Measurements from ENCODE around the gene MAP3K8.

GRCh38 chr10:30466445-30466844 lies 32.5 kb downstream of the MAP3K8 start:
- no peak for TF ChIP-seq CTCF (IDR thresholded peaks at IDR 0.05)
- TF ChIP-seq EP300 (IDR thresholded peaks at IDR 0.05), result no peak
- TF ChIP-seq POLR2A (IDR thresholded peaks at IDR 0.05), result no peak
- TF ChIP-seq POLR2AphosphoS5 (IDR thresholded peaks at IDR 0.05), result no peak

All from stomach (tissue), 4 donors.